ENCODE results near the gene DPP8.
"Not testable (repeated sequence)": the region's sequence is repeated elsewhere in the genome, so short reads cannot be mapped to it uniquely, and the experiment has no call there.

The DPP8 gene

GRCh38 chr15:65524226-65524625 is 6.7 kb upstream of the DPP8 start:
- DNase-seq, result no peak

GRCh38 chr15:65521350-65521749 is 3.9 kb upstream of the DPP8 start:
- no peak for DNase-seq

GRCh38 chr15:65518633-65519285 is 1.3 kb upstream of the DPP8 start:
- DNase-seq, result no peak

GRCh38 chr15:65517866-65518207 is 348 bp upstream of the DPP8 start:
- DNase-seq, result no peak

- DNase-seq, result no peak
Measured at GRCh38 chr15:65512807-65513416, 4.6 kb downstream of the DPP8 start.

DNA sequence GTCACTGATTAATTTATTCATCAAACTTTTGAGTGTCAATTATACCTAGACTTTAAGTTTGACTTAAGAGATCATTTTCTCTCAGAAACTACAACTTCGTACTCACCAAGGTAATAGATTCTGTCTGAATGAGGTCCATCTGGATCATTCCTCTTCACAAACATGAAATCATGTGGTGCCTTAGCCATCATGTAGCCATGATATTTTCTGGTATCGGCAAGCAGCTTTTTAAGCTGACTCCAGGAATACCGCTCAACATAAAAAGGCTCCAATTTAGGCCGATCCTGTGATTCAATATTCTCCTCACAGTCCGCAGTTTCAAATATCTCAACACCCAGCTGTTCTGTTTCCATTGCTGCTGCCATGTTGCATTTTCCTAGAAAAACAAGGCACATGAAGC is 5.3 kb downstream of the DPP8 start:
- no peak for DNase-seq

DNA sequence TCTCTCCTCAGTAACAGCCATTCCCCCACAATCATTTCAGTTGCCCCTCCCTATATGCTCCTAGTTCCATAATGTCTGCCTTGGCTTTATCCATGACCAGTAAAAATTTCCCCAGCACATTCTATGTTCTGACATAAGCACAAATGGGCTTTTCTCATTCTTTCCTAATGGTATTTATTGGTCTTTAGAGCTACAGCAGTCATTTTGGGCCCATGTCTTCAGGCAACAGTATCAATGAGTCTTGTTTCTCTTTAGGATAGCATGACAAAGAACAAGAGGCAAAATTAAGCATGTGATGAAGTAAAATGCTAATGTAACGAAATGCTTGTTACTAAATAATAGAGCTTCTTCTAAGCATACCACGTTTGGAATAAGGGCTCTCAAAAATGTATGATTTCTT is 8.2 kb downstream of the DPP8 start:
- no peak for DNase-seq

- no peak for DNase-seq
Measured at GRCh38 chr15:65494076-65494475, 23.4 kb downstream of the DPP8 start.

DNA sequence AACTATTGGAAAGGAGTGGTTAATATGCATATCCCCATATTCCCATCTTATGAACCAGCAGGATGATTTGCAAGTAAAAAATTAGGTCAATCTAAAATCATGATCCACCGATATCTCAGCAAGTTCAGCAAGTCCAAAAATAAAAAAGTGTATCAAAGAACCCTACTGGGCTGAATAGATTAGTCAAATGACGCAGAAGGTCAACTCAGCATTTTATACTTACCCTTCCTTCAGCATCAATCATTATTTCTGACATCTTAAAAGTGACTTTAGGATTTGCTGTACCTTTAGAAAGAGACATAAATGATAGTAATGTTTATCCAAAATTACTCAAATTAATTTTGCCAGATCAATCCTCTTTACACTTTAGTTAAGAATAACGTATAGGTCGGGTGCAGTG is 32.6 kb downstream of the DPP8 start:
- DNase-seq, result no peak

DNA sequence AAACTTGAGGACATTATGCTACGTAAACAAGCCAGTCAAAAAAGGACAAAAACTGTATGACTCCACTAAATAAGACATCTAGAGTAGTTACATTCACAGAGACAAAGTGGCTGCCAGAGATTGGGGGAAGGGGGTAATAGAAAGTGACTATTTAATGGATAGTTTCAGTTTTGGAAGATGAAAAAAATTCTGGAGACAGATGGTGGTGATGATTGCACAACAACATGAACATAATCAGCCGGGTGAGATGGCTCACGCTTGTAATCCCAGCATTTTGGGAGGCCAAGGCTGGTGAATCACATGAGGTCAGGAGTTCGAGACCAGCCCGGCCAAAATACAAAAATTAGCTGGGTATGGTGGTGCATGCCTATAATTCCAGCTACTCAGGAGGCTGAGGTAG is 40.6 kb downstream of the DPP8 start:
- DNase-seq, result no peak

DNA sequence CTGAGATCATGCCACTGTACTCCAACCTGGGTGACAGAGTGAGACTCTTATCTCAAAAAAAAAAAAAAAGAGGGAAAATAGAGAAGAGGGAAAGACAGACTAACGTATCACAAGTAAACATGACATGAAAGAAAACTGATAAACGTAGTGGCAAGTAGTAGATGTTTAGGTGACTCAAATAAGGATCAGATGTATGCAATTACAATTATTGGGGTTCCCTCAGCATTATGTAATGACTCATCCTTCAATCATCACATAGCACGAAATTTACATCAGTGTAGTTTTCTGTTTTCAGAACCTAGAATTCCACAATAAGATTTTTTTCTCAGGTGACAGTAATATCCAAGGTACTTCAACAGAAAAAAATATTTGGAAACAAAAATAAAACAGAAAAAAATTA is 46.6 kb downstream of the DPP8 start:
- DNase-seq, result no peak

DNA sequence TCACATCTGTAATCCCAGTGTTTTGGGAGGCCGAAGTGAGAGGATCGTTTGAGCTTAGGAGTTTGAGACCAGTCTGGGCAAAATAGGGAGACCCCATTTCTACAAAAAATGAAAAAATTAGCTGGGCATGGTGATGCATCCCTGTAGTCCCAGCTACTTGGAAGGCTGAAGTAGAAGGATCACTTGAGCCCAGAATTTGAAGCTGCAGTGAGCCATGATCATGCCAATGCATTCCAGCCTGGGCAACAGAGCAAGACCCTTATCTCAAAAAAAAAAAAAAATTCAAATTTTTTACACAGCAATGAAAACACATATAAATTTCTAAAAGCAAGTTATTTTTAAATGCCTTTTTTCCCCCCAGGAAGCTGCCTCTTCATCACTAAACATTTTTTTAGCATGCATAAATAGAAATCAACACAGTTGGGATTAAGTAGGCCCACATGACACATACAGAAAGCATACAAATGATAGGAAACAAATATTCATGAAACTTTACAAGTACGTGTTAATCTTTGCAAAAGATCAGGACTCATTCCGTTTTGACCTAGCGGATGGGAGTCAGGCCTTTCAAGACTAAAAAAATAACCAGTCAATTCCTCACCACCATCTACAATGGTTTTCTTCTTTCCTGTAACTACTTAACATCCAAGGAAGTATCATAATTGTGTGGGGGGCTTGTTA is 49.1 kb downstream of the DPP8 start:
- no peak for DNase-seq

DNA sequence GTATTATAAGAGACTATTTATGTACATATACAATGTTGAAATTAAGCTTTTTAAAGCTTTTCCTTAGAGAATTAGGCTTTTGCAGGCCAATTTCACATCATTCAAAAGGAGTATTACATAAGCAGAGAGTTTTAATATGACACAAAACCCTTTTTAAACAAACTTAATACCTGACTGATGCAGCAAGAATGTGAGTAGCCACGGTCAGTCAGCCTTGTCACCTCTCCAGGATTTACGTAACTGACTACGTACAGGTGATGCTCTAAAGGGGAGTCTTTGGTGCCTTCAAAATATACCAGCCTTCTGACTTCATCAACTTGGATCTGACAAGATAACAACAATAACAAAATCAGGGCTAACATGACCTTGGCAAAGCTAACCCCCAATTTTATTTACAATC is 50.6 kb downstream of the DPP8 start:
- no peak for DNase-seq

DNA sequence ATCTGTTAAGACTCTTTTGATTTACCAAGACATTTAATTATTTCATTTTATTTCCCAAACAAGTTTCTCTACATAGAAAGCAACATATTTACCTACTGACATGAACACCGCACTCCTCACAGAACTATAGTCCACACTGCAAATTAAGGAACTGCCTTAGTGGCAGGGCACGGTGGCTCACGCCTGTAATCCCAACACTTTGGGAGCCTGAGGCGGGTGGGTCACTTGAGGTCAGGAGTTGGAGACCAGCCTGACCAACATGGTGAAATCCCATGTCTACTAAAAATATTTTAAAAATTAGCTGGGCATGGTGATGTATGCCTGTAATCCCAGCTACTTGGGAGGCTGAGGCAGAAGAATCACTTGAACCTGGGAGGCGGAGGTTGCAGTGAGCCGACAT is 54.4 kb downstream of the DPP8 start:
- not testable (repeated sequence) for DNase-seq

- no peak for DNase-seq
Measured at GRCh38 chr15:65460741-65461347, 56.6 kb downstream of the DPP8 start.

DNA sequence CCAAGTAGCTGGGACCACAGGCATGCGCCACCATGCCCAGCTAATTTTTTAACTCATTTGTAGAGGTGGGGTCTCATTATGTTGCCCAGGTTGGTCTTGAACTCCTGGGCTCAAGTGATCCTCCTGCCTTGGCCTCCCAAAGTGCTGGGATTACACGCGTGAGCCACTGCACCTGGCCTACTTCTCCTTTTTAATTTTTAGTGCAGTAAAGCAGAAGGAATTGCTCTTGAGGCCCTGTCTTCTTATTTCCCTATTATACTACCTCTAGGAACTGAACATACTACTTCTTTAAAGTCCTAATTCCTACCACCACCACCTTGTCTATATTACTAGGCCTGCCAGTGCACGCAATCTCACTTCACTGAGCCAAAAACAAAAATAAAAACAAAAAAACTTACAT is 62.2 kb downstream of the DPP8 start:
- DNase-seq, result not testable (repeated sequence)

- DNase-seq, result no peak
Measured at GRCh38 chr15:65451989-65452388, 65.5 kb downstream of the DPP8 start.

- DNase-seq, result no peak
Measured at GRCh38 chr15:65450556-65450955, 66.9 kb downstream of the DPP8 start.

- DNase-seq, result no peak
Measured at GRCh38 chr15:65447145-65447544, 70.3 kb downstream of the DPP8 start.

GRCh38 chr15:65434201-65434600 is 83.3 kb downstream of the DPP8 start:
- no peak for DNase-seq

GRCh38 chr15:65431731-65432130 is 85.8 kb downstream of the DPP8 start:
- DNase-seq, result no peak

- DNase-seq, result no peak
Measured at GRCh38 chr15:65426216-65426853, 91.2 kb downstream of the DPP8 start.

- DNase-seq, result no peak
Measured at GRCh38 chr15:65424683-65425082, 92.8 kb downstream of the DPP8 start.
